Activated CD4-positive, alpha-beta memory T cell treated with anti-CD3 and anti-CD28 coated beads for 36 hours (primary cell): ENCODE results near the gene TMEM130. TPM values are rescaled to one million over a fixed set of nuclear protein-coding genes. Genes with fewer than 3 reads are reported as not detected.
A peak's percentile ranks its signal among the peaks of the same experiment; 100 is the strongest.

Source experiments
- CTCF ChIA-PET: fragments of 350-600 bp; sonication (Branson Sonifier 250); formaldehyde crosslinking; loops from one replicate; lab custom pipeline; 2021; ENCODE audit warnings: antibody characterized with exemption, inconsistent platforms; lab: Charles Lee
- POLR2A ChIA-PET: fragments of 350-600 bp; sonication (Branson Sonifier 250); formaldehyde crosslinking; loops from one replicate; lab custom pipeline; 2021; ENCODE audit warnings: antibody characterized with exemption; lab: Charles Lee
- DNase-seq: peaks from one replicate; pipeline ENCODE4 v3.0.0-alpha.2; 2020
- H3K27ac Mint-ChIP-seq: one replicate; pipeline ENCODE4 v1.8.0; 2021; ENCODE audit warnings: mixed read lengths
- H3K27me3 Mint-ChIP-seq: one replicate; pipeline ENCODE4 v1.8.0; 2021; ENCODE audit warnings: mixed read lengths
- H3K36me3 Mint-ChIP-seq: one replicate; pipeline ENCODE4 v1.8.0; 2021; ENCODE audit warnings: mixed read lengths
- H3K4me1 Mint-ChIP-seq: one replicate; pipeline ENCODE4 v1.8.0; 2021; ENCODE audit warnings: low read depth, mixed read lengths
- H3K4me3 Mint-ChIP-seq: one replicate; pipeline ENCODE4 v1.8.0; 2021; ENCODE audit warnings: mild to moderate bottlenecking, mixed read lengths
- H3K9me3 Mint-ChIP-seq: one replicate; pipeline ENCODE4 v1.8.0; 2021; ENCODE audit warnings: mixed read lengths
- intact Hi-C: fragments of 100-400 bp; cut with micrococcal nuclease; formaldehyde crosslinking; loops from one replicate; pipeline ENCODE4 v1.15.1; 2023
- total RNA-seq, 2 experiments: library from RNA; stranded (reverse); gene quantifications; one replicate each; pipeline ENCODE4 v1.2.3, GENCODE V29; 2021

TMEM130 gene
- total RNA-seq, 2 experiments from 2014 or later = not detected

DNA sequence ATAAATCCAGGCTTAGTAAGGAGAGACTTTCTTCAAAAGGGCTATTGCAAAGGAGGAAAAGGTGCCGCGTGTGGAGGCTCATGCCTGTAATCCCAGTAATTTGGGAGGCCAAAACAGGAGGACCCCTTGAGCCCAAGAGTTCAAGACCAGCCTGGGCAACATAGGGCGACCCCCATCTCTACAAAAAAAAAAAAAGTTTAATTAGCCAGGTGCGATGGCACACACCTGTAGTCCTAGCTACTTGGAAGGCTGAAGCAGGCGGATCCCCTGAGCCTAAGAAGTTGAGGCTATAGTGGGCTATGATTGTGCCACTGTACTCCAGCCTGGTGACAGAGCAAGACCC lies 32.2 kb downstream of the TMEM130 start:
- ChIA-PET CTCF (no interaction called here), POLR2A (no interaction called here)
- Mint-ChIP-seq H3K4me3 (no peak overlapping the region), H3K9me3 (no peaks in the 10 kb centered on the region), H3K27me3 (peaks cover 4% of the 10 kb centered on the region), H3K4me1 (peaks cover 2% of the 10 kb centered on the region), H3K36me3 (no peaks in the 10 kb centered on the region), H3K27ac (no peak overlapping the region)
- no peak for DNase-seq
- intact Hi-C loops = loop anchor here (10.0 kb wide), 1 partner anchor 93 kb away; no protein-coding TSS in a partner anchor

DNA sequence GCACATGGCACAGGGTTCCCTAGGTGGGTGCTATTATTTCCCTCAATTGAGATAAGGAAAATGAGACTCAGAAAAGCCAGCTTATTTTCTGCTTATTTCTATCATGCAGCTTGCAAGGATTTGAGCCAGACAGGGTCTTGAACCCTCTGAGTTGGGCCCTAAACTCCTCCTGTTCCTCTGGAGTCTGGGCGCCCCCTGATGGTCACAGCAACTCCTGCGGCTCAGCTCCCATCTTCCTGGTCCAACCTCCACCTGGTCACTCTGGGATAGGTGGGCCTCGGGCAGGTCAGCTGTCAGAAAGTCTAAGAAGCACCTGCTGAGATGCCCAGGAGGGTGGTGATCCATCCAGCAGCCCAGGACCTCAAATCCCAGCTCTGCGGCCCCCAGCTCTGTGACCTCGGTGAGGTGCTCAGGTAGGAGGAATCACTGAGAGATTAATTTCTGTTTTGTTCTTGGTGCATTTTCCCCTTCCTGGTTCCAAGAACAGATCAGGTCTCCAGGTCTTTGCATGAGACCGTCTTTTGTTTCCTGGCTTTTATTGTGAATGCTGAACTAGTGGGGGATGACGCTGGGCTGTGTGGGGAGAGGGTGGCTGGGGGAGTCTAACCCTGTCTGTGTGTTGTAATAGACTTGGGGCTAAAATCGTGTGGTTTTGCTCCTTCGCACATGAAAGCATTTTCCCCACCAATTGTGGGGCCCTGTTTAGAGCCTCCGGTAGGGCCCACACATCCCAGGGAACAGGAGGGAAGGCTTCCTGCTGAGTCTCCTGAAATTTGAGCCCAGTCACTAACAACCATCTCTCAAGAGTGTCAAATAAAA lies 32.8 kb downstream of the TMEM130 start:
- no peak overlapping the region for H3K4me3 Mint-ChIP-seq

GRCh38 chr7:98834949-98835348 lies 34.9 kb downstream of the TMEM130 start:
- no peak overlapping the region for H3K27ac Mint-ChIP-seq
- CTCF ChIA-PET = no interaction called here
- POLR2A ChIA-PET = no interaction called here

More for the DNA sequence above, 32.8 kb downstream of the TMEM130 start:
- POLR2A ChIA-PET = no interaction called here
- Mint-ChIP-seq H3K36me3 (no peaks in the 10 kb centered on the region), H3K9me3 (no peaks in the 10 kb centered on the region), H3K27me3 (peaks cover 4% of the 10 kb centered on the region), H3K4me1 (peaks cover 2% of the 10 kb centered on the region), H3K27ac (no peak overlapping the region)
- intact Hi-C loops = loop anchor here (10.0 kb wide), 1 partner anchor 92 kb away; no protein-coding TSS in a partner anchor
- CTCF ChIA-PET = interaction anchor here (0.5 to 2.1 kb wide), 6 partner anchors 33 to 511 kb away, joined by 3 to 8 read pairs (median 4); no protein-coding TSS in a partner anchor
- peak; percentile 52 for DNase-seq

GRCh38 chr7:98833022-98833421 lies 36.8 kb downstream of the TMEM130 start:
- Mint-ChIP-seq H3K4me3 (no peak overlapping the region), H3K9me3 (no peaks in the 10 kb centered on the region), H3K27ac (no peak overlapping the region), H3K27me3 (peaks cover 5% of the 10 kb centered on the region), H3K4me1 (no peaks in the 10 kb centered on the region), H3K36me3 (no peaks in the 10 kb centered on the region)
- DNase-seq = no peak
- ChIA-PET POLR2A (no interaction called here), CTCF (interaction anchor here (0.6 to 5.6 kb wide), 5 partner anchors 9 to 87 kb away, joined by 3 to 67 read pairs (median 5); no protein-coding TSS in a partner anchor)
- intact Hi-C loops = loop anchor here (10.0 kb wide), 1 partner anchor 88 kb away; no protein-coding TSS in a partner anchor

More at GRCh38 chr7:98834949-98835348, 34.9 kb downstream of the TMEM130 start:
- DNase-seq = no peak
- Mint-ChIP-seq H3K27me3 (peaks cover 3% of the 10 kb centered on the region), H3K4me1 (no peaks in the 10 kb centered on the region), H3K4me3 (no peak overlapping the region), H3K36me3 (no peaks in the 10 kb centered on the region), H3K9me3 (no peaks in the 10 kb centered on the region)
- intact Hi-C loops = loop anchor here (10.0 kb wide), 1 partner anchor 90 kb away; no protein-coding TSS in a partner anchor

GRCh38 chr7:98831641-98832221 lies 38.1 kb downstream of the TMEM130 start:
- intact Hi-C loops = loop anchor here (1.0 to 10.0 kb wide), 2 partner anchors 41 to 87 kb away; no protein-coding TSS in a partner anchor
- peaks cover 5% of the 10 kb centered on the region for H3K27me3 Mint-ChIP-seq
- no peak overlapping the region for H3K4me3 Mint-ChIP-seq
- H3K36me3 Mint-ChIP-seq = no peaks in the 10 kb centered on the region
- no peaks in the 10 kb centered on the region for H3K9me3 Mint-ChIP-seq
- no peak overlapping the region for H3K27ac Mint-ChIP-seq
- POLR2A ChIA-PET = no interaction called here
- H3K4me1 Mint-ChIP-seq = no peaks in the 10 kb centered on the region
- peak; percentile 65 for DNase-seq
- CTCF ChIA-PET = interaction anchor here (0.6 to 5.6 kb wide), 16 partner anchors 10 to 693 kb away, joined by 3 to 67 read pairs (median 3); partner anchors contain the start of gene TRRAP

- no peaks in the 10 kb centered on the region for H3K9me3 Mint-ChIP-seq
- peaks cover 5% of the 10 kb centered on the region for H3K27me3 Mint-ChIP-seq
- H3K27ac Mint-ChIP-seq = no peak overlapping the region
- intact Hi-C loops = loop anchor here (1.0 to 10.0 kb wide), 2 partner anchors 41 to 86 kb away; no protein-coding TSS in a partner anchor
- H3K4me3 Mint-ChIP-seq = no peak overlapping the region
- H3K36me3 Mint-ChIP-seq = no peaks in the 10 kb centered on the region
- no peak for DNase-seq
- POLR2A ChIA-PET = no interaction called here
- CTCF ChIA-PET = interaction anchor here (0.6 to 5.6 kb wide), 16 partner anchors 10 to 405 kb away, joined by 3 to 67 read pairs (median 3); partner anchors contain the start of gene TRRAP
- no peaks in the 10 kb centered on the region for H3K4me1 Mint-ChIP-seq
These were observed 38.8 kb downstream of the TMEM130 start for GRCh38 chr7:98830972-98831548.

- no peaks in the 10 kb centered on the region for H3K9me3 Mint-ChIP-seq
- POLR2A ChIA-PET = no interaction called here
- H3K27me3 Mint-ChIP-seq = peaks cover 11% of the 10 kb centered on the region
These were observed 41.4 kb downstream of the TMEM130 start for GRCh38 chr7:98828368-98828767.

DNA sequence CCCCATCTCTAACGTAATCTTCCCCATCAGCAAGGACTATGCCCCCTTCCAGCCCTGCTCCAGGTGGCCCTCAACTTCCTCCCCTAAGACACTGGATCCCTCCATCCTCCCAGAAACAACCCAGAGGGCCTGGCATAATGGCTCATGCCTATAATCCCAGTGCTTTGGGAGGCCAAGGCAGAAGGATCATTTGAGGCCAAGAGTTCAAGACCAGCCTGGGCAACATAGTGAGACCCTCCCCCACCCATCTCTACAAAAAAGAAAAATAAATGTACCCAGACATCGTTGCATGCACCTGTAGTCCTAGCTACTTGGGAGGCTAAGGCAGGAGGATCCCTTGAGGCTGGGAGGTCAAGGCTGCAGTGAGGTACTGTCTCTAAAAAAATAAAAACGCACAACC lies 42.6 kb downstream of the TMEM130 start:
- peaks cover 11% of the 10 kb centered on the region for H3K27me3 Mint-ChIP-seq
- ChIA-PET CTCF (interaction anchor here (1.2 kb wide), 1 partner anchor 13 kb away, joined by 5 read pairs; no protein-coding TSS in a partner anchor), POLR2A (no interaction called here)

More at GRCh38 chr7:98828368-98828767, 41.4 kb downstream of the TMEM130 start:
- H3K4me1 Mint-ChIP-seq = no peaks in the 10 kb centered on the region
- H3K4me3 Mint-ChIP-seq = no peak overlapping the region
- intact Hi-C loops = no loop called here
- no peaks in the 10 kb centered on the region for H3K36me3 Mint-ChIP-seq
- CTCF ChIA-PET = interaction anchor here (5.6 kb wide), 1 partner anchor 14 kb away, joined by 67 read pairs; no protein-coding TSS in a partner anchor
- no peak for DNase-seq
- no peak overlapping the region for H3K27ac Mint-ChIP-seq

GRCh38 chr7:98826811-98827231 lies 43.0 kb downstream of the TMEM130 start:
- H3K27ac Mint-ChIP-seq = no peak overlapping the region
- CTCF ChIA-PET = interaction anchor here (1.2 kb wide), 1 partner anchor 13 kb away, joined by 5 read pairs; no protein-coding TSS in a partner anchor
- H3K4me1 Mint-ChIP-seq = no peaks in the 10 kb centered on the region
- DNase-seq = no peak
- H3K9me3 Mint-ChIP-seq = no peaks in the 10 kb centered on the region
- peaks cover 11% of the 10 kb centered on the region for H3K27me3 Mint-ChIP-seq
- intact Hi-C loops = no loop called here
- POLR2A ChIA-PET = no interaction called here
- no peaks in the 10 kb centered on the region for H3K36me3 Mint-ChIP-seq
- H3K4me3 Mint-ChIP-seq = no peak overlapping the region

More for the DNA sequence above, 42.6 kb downstream of the TMEM130 start:
- DNase-seq = no peak
- Mint-ChIP-seq H3K36me3 (no peaks in the 10 kb centered on the region), H3K9me3 (no peaks in the 10 kb centered on the region), H3K27ac (no peak overlapping the region), H3K4me3 (no peak overlapping the region), H3K4me1 (no peaks in the 10 kb centered on the region)
- intact Hi-C loops = no loop called here

DNA sequence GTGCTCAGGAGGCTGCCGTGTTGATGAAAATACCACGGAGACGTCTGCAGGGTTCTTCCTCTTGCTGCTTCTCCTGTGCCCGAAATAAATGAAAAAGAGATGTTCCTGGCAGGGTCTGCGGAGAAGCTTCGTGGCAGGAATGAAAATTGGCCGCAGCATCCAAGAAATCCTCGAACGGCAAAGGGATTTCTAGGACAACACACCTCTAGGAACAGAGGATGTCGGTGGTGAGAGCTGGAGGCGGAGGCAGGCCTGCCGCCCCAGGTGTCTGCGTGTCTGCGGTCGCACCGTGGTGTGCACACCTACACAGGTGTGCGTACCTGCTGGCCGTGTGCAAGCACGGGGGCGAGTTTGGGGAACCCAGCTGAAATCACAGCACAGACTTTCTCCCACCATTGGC lies 43.4 kb downstream of the TMEM130 start:
- no peaks in the 10 kb centered on the region for H3K9me3 Mint-ChIP-seq
- no peaks in the 10 kb centered on the region for H3K36me3 Mint-ChIP-seq
- intact Hi-C loops = no loop called here
- H3K27ac Mint-ChIP-seq = no peak overlapping the region
- no peak for DNase-seq
- H3K4me3 Mint-ChIP-seq = no peak overlapping the region
- CTCF ChIA-PET = no interaction called here
- no peaks in the 10 kb centered on the region for H3K4me1 Mint-ChIP-seq
- POLR2A ChIA-PET = no interaction called here
- H3K27me3 Mint-ChIP-seq = peaks cover 11% of the 10 kb centered on the region

DNA sequence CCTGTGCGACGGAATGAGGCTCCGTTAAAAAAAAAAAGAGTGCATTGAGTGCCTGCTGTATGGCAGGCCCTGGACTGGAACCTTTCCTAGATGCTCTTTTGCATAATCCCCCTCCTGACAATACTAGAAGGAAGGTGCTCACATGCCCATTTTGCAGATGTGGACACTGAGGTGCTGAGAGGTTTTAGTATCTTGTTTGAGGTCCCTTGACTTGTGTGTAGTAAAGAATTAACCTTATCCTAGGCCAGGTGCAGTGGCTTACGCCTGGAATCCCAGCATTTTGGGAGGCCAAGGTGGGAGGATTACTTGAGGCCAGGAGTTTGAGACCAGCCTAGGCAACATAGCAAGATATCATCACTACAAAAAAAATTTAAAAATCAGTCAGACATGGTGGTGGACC lies 46.6 kb downstream of the TMEM130 start:
- CTCF ChIA-PET = no interaction called here
- H3K4me1 Mint-ChIP-seq = no peaks in the 10 kb centered on the region
- DNase-seq = no peak
- H3K27ac Mint-ChIP-seq = no peak overlapping the region
- intact Hi-C loops = no loop called here
- H3K9me3 Mint-ChIP-seq = no peaks in the 10 kb centered on the region
- H3K36me3 Mint-ChIP-seq = no peaks in the 10 kb centered on the region
- no peak overlapping the region for H3K4me3 Mint-ChIP-seq
- peaks cover 8% of the 10 kb centered on the region for H3K27me3 Mint-ChIP-seq
- POLR2A ChIA-PET = no interaction called here
